Measurements from ENCODE around the gene AMOTL2. TPM values are rescaled to one million over a fixed set of nuclear protein-coding genes. Genes with fewer than 3 reads are reported as not detected.

Gene AMOTL2
- total RNA-seq, 2 experiments from 2014 or later = 0.12 to 0.39 TPM

GRCh38 chr3:134312072-134312872, 62.0 kb downstream of the AMOTL2 start:
- no peaks in the 10 kb centered on the region for H3K9me3 Mint-ChIP-seq
- H3K4me3 Mint-ChIP-seq = no peak overlapping the region
- POLR2A ChIA-PET = no interaction called here
- H3K27me3 Mint-ChIP-seq = peaks cover 38% of the 10 kb centered on the region
- H3K27ac Mint-ChIP-seq = no peak overlapping the region
- intact Hi-C loops (cut with micrococcal nuclease) = no loop called here
- peak; percentile 40 for DNase-seq
- H3K36me3 Mint-ChIP-seq = no peaks in the 10 kb centered on the region
- CTCF ChIA-PET = interaction anchor here (1.0 to 1.6 kb wide), 2 partner anchors 17 to 161 kb away, joined by 3 to 7 read pairs; no protein-coding TSS in a partner anchor
- H3K4me1 Mint-ChIP-seq (ENCODE audit: low read depth) = peaks cover 2% of the 10 kb centered on the region

- no peak for DNase-seq
- peaks cover 2% of the 10 kb centered on the region for H3K4me1 Mint-ChIP-seq (ENCODE audit: low read depth)
- H3K4me3 Mint-ChIP-seq = no peak overlapping the region
- intact Hi-C loops (cut with micrococcal nuclease) = no loop called here
- no peaks in the 10 kb centered on the region for H3K9me3 Mint-ChIP-seq
- H3K27ac Mint-ChIP-seq = no peak overlapping the region
- CTCF ChIA-PET = interaction anchor here (1.3 to 1.6 kb wide), 2 partner anchors 162 to 166 kb away, joined by 6 to 7 read pairs; no protein-coding TSS in a partner anchor
- H3K27me3 Mint-ChIP-seq = peaks cover 39% of the 10 kb centered on the region
- H3K36me3 Mint-ChIP-seq = no peaks in the 10 kb centered on the region
- POLR2A ChIA-PET = no interaction called here
These were observed 62.6 kb downstream of the AMOTL2 start for GRCh38 chr3:134311693-134312071.

- peaks cover 43% of the 10 kb centered on the region for H3K27me3 Mint-ChIP-seq
- POLR2A ChIA-PET = no interaction called here
- H3K4me1 Mint-ChIP-seq (ENCODE audit: low read depth) = peaks cover 2% of the 10 kb centered on the region
- no peak overlapping the region for H3K4me3 Mint-ChIP-seq
- H3K36me3 Mint-ChIP-seq = no peaks in the 10 kb centered on the region
- DNase-seq = no peak
- H3K9me3 Mint-ChIP-seq = no peaks in the 10 kb centered on the region
- no peak overlapping the region for H3K27ac Mint-ChIP-seq
- CTCF ChIA-PET = interaction anchor here (1.3 to 1.6 kb wide), 2 partner anchors 162 to 166 kb away, joined by 6 to 7 read pairs; no protein-coding TSS in a partner anchor
- intact Hi-C loops (cut with micrococcal nuclease) = no loop called here
These were observed 63.0 kb downstream of the AMOTL2 start for GRCh38 chr3:134311265-134311664.

GRCh38 chr3:134309987-134310700, 64.1 kb downstream of the AMOTL2 start:
- ChIA-PET CTCF (interaction anchor here (1.0 to 11.6 kb wide), 6 partner anchors 93 to 181 kb away, joined by 3 to 176 read pairs (median 13); partner anchors contain the start of genes ANAPC13 and CEP63), POLR2A (interaction anchor here (0.5 kb wide), 1 partner anchor 158 kb away, joined by 3 read pairs; no protein-coding TSS in a partner anchor)
- H3K36me3 Mint-ChIP-seq = no peaks in the 10 kb centered on the region
- intact Hi-C loops (cut with micrococcal nuclease) = no loop called here
- H3K27me3 Mint-ChIP-seq = peaks cover 46% of the 10 kb centered on the region
- H3K4me3 Mint-ChIP-seq = no peak overlapping the region
- H3K9me3 Mint-ChIP-seq = no peaks in the 10 kb centered on the region
- H3K27ac Mint-ChIP-seq = no peak overlapping the region
- peaks cover 2% of the 10 kb centered on the region for H3K4me1 Mint-ChIP-seq (ENCODE audit: low read depth)
- no peak for DNase-seq

- peak; percentile 84 for DNase-seq
- H3K9me3 Mint-ChIP-seq = no peaks in the 10 kb centered on the region
- intact Hi-C loops (cut with micrococcal nuclease) = loop anchor here (1.0 kb wide), 3 partner anchors 70 to 166 kb away; no protein-coding TSS in a partner anchor
- peaks cover 36% of the 10 kb centered on the region for H3K27me3 Mint-ChIP-seq
- CTCF ChIA-PET = interaction anchor here (0.7 to 11.6 kb wide), 24 partner anchors 8 to 185 kb away, joined by 3 to 176 read pairs (median 4); partner anchors contain the start of genes AMOTL2, ANAPC13 and CEP63
- H3K36me3 Mint-ChIP-seq = no peaks in the 10 kb centered on the region
- H3K27ac Mint-ChIP-seq = no peak overlapping the region
- peaks cover 2% of the 10 kb centered on the region for H3K4me1 Mint-ChIP-seq (ENCODE audit: low read depth)
- POLR2A ChIA-PET = interaction anchor here (1.2 kb wide), 1 partner anchor 177 kb away, joined by 4 read pairs; the partner anchor contains the start of genes ANAPC13 and CEP63
- no peak overlapping the region for H3K4me3 Mint-ChIP-seq
These were observed 65.8 kb downstream of the AMOTL2 start for GRCh38 chr3:134308350-134308891.

GRCh38 chr3:134307425-134307824, 66.8 kb downstream of the AMOTL2 start:
- Mint-ChIP-seq H3K4me3 (no peak overlapping the region), H3K36me3 (no peaks in the 10 kb centered on the region), H3K4me1 (ENCODE audit: low read depth) (peaks cover 2% of the 10 kb centered on the region), H3K9me3 (no peaks in the 10 kb centered on the region), H3K27ac (no peak overlapping the region), H3K27me3 (peaks cover 31% of the 10 kb centered on the region)
- CTCF ChIA-PET = interaction anchor here (0.8 to 11.6 kb wide), 20 partner anchors 9 to 184 kb away, joined by 3 to 176 read pairs (median 4); partner anchors contain the start of genes AMOTL2, ANAPC13 and CEP63
- intact Hi-C loops (cut with micrococcal nuclease) = no loop called here
- no peak for DNase-seq
- POLR2A ChIA-PET = interaction anchor here (1.2 kb wide), 1 partner anchor 178 kb away, joined by 4 read pairs; the partner anchor contains the start of genes ANAPC13 and CEP63

GRCh38 chr3:134306320-134306719, 67.9 kb downstream of the AMOTL2 start:
- ChIA-PET CTCF (interaction anchor here (1.0 to 11.6 kb wide), 5 partner anchors 75 to 178 kb away, joined by 5 to 176 read pairs (median 7); partner anchors contain the start of genes ANAPC13 and CEP63), POLR2A (no interaction called here)
- DNase-seq = no peak
- Mint-ChIP-seq H3K36me3 (no peaks in the 10 kb centered on the region), H3K4me1 (ENCODE audit: low read depth) (peaks cover 2% of the 10 kb centered on the region), H3K4me3 (no peak overlapping the region), H3K27ac (no peak overlapping the region), H3K27me3 (peaks cover 24% of the 10 kb centered on the region), H3K9me3 (no peaks in the 10 kb centered on the region)
- intact Hi-C loops (cut with micrococcal nuclease) = no loop called here

Small RNA genes lying within 50 kb of the gene (microRNA-seq; reads per million reads assigned to microRNA genes)
- not detected for gene MIR6827 (ENCODE audit: borderline microRNAs expressed, borderline number of aligned reads, borderline replicate concordance)

Other genes with a start within 250 kb of the AMOTL2 start
- gene RYK, start 123.6 kb downstream of the AMOTL2 start, total RNA-seq = 10 to 100 TPM; 16.7 to 17.6 TPM
- gene ANAPC13, start 111.5 kb upstream of the AMOTL2 start, total RNA-seq = 10 to 100 TPM; 30.1 to 33.1 TPM
- gene CEP63, start 111.6 kb upstream of the AMOTL2 start, total RNA-seq = 10 to 100 TPM; 22.4 to 23.7 TPM

Data from activated CD4-positive, alpha-beta memory T cell treated with anti-CD3 and anti-CD28 coated beads for 36 hours (primary cell).